PC-3 (cell line): ENCODE measurements around the gene BCL11B.

Source experiments
- EZH2phosphoT487 ChIP-seq: fragments of 300-600 bp; sonication (generic); IDR thresholded peaks from 2 replicates; pipeline ENCODE4 v1.6.1; 2018; ENCODE audit warnings: mild to moderate bottlenecking, antibody characterized with exemption, low read length, borderline replicate concordance
- TF ChIP-seq, protein P1 (sequence below): fragments of 300-600 bp; sonication (generic); conservative IDR thresholded peaks from 2 replicates; pipeline ENCODE4 v1.5.1; 2017; ENCODE audit warnings: antibody characterized with exemption, low read depth, mild to moderate bottlenecking, low read length

DNA sequence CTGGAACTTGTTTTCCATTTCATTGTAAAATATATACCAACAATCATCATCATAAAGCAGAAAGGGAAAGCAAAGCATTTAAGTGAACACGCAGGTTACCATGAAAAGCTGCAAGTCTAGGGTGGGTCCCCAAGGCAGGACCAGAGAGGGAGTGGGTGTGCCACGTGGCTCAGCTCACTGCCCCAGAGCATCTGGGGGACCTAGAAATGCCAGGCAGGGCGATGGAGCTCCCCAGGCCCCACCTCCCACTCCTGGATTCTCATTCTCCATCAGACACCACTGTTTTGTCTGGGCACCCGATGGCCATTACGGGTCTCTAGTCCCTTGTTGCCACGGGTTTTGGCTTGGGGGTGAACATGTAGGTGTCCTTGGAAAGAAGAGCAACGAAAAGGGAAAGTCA, 34.7 kb downstream of the BCL11B start:
- TF ChIP-seq, protein P1, sequence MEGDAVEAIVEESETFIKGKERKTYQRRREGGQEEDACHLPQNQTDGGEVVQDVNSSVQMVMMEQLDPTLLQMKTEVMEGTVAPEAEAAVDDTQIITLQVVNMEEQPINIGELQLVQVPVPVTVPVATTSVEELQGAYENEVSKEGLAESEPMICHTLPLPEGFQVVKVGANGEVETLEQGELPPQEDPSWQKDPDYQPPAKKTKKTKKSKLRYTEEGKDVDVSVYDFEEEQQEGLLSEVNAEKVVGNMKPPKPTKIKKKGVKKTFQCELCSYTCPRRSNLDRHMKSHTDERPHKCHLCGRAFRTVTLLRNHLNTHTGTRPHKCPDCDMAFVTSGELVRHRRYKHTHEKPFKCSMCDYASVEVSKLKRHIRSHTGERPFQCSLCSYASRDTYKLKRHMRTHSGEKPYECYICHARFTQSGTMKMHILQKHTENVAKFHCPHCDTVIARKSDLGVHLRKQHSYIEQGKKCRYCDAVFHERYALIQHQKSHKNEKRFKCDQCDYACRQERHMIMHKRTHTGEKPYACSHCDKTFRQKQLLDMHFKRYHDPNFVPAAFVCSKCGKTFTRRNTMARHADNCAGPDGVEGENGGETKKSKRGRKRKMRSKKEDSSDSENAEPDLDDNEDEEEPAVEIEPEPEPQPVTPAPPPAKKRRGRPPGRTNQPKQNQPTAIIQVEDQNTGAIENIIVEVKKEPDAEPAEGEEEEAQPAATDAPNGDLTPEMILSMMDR, result no peak
- no peak for TF ChIP-seq EZH2phosphoT487
